DOHH2 (cell line): ENCODE data around the gene SEMA3D.

Experiments used
- H3F3A ChIP-seq: fragments of 200-600 bp; sonication (generic), shearing (Covaris generic); 2 replicates; pipeline ENCODE4 v1.6.0; 2016; ENCODE audit warnings: antibody characterized with exemption, mild to moderate bottlenecking; ENCODE audit not compliant: control insufficient read depth, insufficient read depth
- H3K27ac ChIP-seq: fragments of 200-600 bp; sonication (generic); 2 replicates; pipeline ENCODE4 v1.5.1; 2014; ENCODE audit warnings: low read depth, mild to moderate bottlenecking, low read length, moderate library complexity
- H3K27me3 ChIP-seq: fragments of 200-600 bp; sonication (generic); 2 replicates; pipeline ENCODE4 v1.6.1; 2014; ENCODE audit warnings: mild to moderate bottlenecking, low read length, mixed read lengths; ENCODE audit not compliant: control insufficient read depth
- H3K36me3 ChIP-seq: fragments of 200-600 bp; sonication (generic); 2 replicates; pipeline ENCODE4 v1.6.1; 2014; ENCODE audit warnings: mild to moderate bottlenecking, low read length, moderate library complexity, mixed read lengths; ENCODE audit not compliant: control insufficient read depth
- H3K4me1 ChIP-seq: fragments of 200-600 bp; sonication (generic); 2 replicates; pipeline ENCODE4 v1.6.1; 2014; ENCODE audit warnings: mild to moderate bottlenecking, low read length, mixed read lengths; ENCODE audit not compliant: control insufficient read depth
- H3K4me2 ChIP-seq: fragments of 200-600 bp; sonication (generic); 2 replicates; pipeline ENCODE4 v1.6.0; 2014; ENCODE audit warnings: mild to moderate bottlenecking, low read length, moderate library complexity
- H3K4me3 ChIP-seq: fragments of 200-600 bp; sonication (generic); 2 replicates; pipeline ENCODE4 v1.5.1; 2014; ENCODE audit warnings: mild to moderate bottlenecking, low read length, mixed read lengths
- H3K79me2 ChIP-seq: fragments of 200-600 bp; sonication (generic); 2 replicates; pipeline ENCODE4 v1.6.1; 2014; ENCODE audit warnings: mild to moderate bottlenecking, low read length, mixed read lengths; ENCODE audit not compliant: control insufficient read depth
- H3K9me2 ChIP-seq: fragments of 200-600 bp; sonication (generic); replicated peaks from 2 replicates; pipeline ENCODE4 v1.6.1; 2014; ENCODE audit warnings: mild to moderate bottlenecking, low read length, mixed read lengths; ENCODE audit not compliant: control insufficient read depth
- H3K9me3 ChIP-seq: fragments of 200-600 bp; sonication (generic); 2 replicates; pipeline ENCODE4 v1.6.1; 2014; ENCODE audit warnings: antibody characterized with exemption, low read length, mixed read lengths; ENCODE audit not compliant: control insufficient read depth, insufficient read depth
- H4K20me1 ChIP-seq: fragments of 200-600 bp; sonication (generic); 2 replicates; pipeline ENCODE4 v1.6.0; 2014; ENCODE audit warnings: low read depth, mild to moderate bottlenecking, antibody characterized with exemption, low read length, moderate library complexity; ENCODE audit not compliant: control insufficient read depth, insufficient read depth
- EZH2phosphoT487 ChIP-seq: fragments of 200-600 bp; sonication (generic); IDR thresholded peaks from 2 replicates; pipeline ENCODE4 v1.6.1; 2017; ENCODE audit warnings: borderline replicate concordance, mild to moderate bottlenecking, antibody characterized with exemption, low read length, moderate library complexity, mixed read lengths
- TF ChIP-seq, protein P1 (sequence below): fragments of 200-600 bp; sonication (generic); IDR thresholded peaks from one replicate; pipeline ENCODE4 v1.5.1; 2014; ENCODE audit warnings: antibody characterized with exemption, mild to moderate bottlenecking, low read depth, low read length; ENCODE audit not compliant: poor library complexity, severe bottlenecking

Gene SEMA3D

GRCh38 chr7:85135977-85136376 lies 50.9 kb downstream of the SEMA3D start:
- Histone ChIP-seq H4K20me1 (no peaks in the 10 kb centered on the region), H3K27me3 (no peaks in the 10 kb centered on the region), H3F3A (no peaks in the 10 kb centered on the region), H3K4me1 (no peaks in the 10 kb centered on the region), H3K9me2 (no peaks in the 10 kb centered on the region), H3K79me2 (no peaks in the 10 kb centered on the region), H3K9me3 (no peaks in the 10 kb centered on the region), H3K27ac (no peak overlapping the region), H3K4me2 (no peak overlapping the region), H3K4me3 (no peak overlapping the region), H3K36me3 (no peaks in the 10 kb centered on the region)
- no peak for TF ChIP-seq EZH2phosphoT487
- TF ChIP-seq, protein P1, sequence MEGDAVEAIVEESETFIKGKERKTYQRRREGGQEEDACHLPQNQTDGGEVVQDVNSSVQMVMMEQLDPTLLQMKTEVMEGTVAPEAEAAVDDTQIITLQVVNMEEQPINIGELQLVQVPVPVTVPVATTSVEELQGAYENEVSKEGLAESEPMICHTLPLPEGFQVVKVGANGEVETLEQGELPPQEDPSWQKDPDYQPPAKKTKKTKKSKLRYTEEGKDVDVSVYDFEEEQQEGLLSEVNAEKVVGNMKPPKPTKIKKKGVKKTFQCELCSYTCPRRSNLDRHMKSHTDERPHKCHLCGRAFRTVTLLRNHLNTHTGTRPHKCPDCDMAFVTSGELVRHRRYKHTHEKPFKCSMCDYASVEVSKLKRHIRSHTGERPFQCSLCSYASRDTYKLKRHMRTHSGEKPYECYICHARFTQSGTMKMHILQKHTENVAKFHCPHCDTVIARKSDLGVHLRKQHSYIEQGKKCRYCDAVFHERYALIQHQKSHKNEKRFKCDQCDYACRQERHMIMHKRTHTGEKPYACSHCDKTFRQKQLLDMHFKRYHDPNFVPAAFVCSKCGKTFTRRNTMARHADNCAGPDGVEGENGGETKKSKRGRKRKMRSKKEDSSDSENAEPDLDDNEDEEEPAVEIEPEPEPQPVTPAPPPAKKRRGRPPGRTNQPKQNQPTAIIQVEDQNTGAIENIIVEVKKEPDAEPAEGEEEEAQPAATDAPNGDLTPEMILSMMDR, result no peak

GRCh38 chr7:85133560-85133959 lies 53.3 kb downstream of the SEMA3D start:
- Histone ChIP-seq H3K4me3 (no peak overlapping the region), H4K20me1 (no peaks in the 10 kb centered on the region), H3K4me1 (no peaks in the 10 kb centered on the region), H3F3A (no peaks in the 10 kb centered on the region), H3K79me2 (no peaks in the 10 kb centered on the region), H3K9me2 (no peaks in the 10 kb centered on the region), H3K27me3 (no peaks in the 10 kb centered on the region), H3K4me2 (no peak overlapping the region), H3K36me3 (no peaks in the 10 kb centered on the region), H3K27ac (no peak overlapping the region), H3K9me3 (no peaks in the 10 kb centered on the region)
- TF ChIP-seq, protein P1, result no peak
- no peak for TF ChIP-seq EZH2phosphoT487

GRCh38 chr7:85133006-85133405 lies 53.9 kb downstream of the SEMA3D start:
- H3K27ac ChIP-seq, result no peak overlapping the region
- no peaks in the 10 kb centered on the region for H3K36me3 ChIP-seq
- H3K9me2 ChIP-seq, result no peaks in the 10 kb centered on the region
- no peaks in the 10 kb centered on the region for H3K4me1 ChIP-seq
- no peaks in the 10 kb centered on the region for H4K20me1 ChIP-seq
- TF ChIP-seq, protein P1, result no peak
- no peak for TF ChIP-seq EZH2phosphoT487
- no peaks in the 10 kb centered on the region for H3K27me3 ChIP-seq
- H3K9me3 ChIP-seq, result no peaks in the 10 kb centered on the region
- H3F3A ChIP-seq, result no peaks in the 10 kb centered on the region
- H3K4me2 ChIP-seq, result no peak overlapping the region
- H3K4me3 ChIP-seq, result no peak overlapping the region
- no peaks in the 10 kb centered on the region for H3K79me2 ChIP-seq

GRCh38 chr7:85130702-85131101 lies 56.2 kb downstream of the SEMA3D start:
- TF ChIP-seq, protein P1, result no peak
- TF ChIP-seq EZH2phosphoT487, result no peak
- H3K9me3 ChIP-seq, result no peaks in the 10 kb centered on the region
- no peaks in the 10 kb centered on the region for H3K9me2 ChIP-seq
- no peaks in the 10 kb centered on the region for H3K79me2 ChIP-seq
- no peaks in the 10 kb centered on the region for H4K20me1 ChIP-seq
- H3K27ac ChIP-seq, result no peak overlapping the region
- no peaks in the 10 kb centered on the region for H3K36me3 ChIP-seq
- H3K4me2 ChIP-seq, result no peak overlapping the region
- no peak overlapping the region for H3K4me3 ChIP-seq
- no peaks in the 10 kb centered on the region for H3K27me3 ChIP-seq
- H3F3A ChIP-seq, result no peaks in the 10 kb centered on the region
- no peaks in the 10 kb centered on the region for H3K4me1 ChIP-seq
